ENCODE data around the gene KCNIP4.

- TF ChIP-seq CTCF (IDR thresholded peaks at IDR 0.05) = no peak
- TF ChIP-seq POLR2A (IDR thresholded peaks at IDR 0.05) = no peak
- no peak for TF ChIP-seq EP300 (IDR thresholded peaks at IDR 0.05; ENCODE audit: low read depth)
These were observed 37.7 kb upstream of the KCNIP4 start for GRCh38 chr4:21986307-21986706.

All from transverse colon (tissue), 3 donors.